ENCODE measurements around the gene TBC1D8B.

Gene TBC1D8B

GRCh38 chrX:106897259-106897658 lies 94.8 kb downstream of the TBC1D8B start:
- no peak overlapping the region for H4K8ac ChIP-seq (ENCODE audit: low read depth, low read length)
- peaks cover 0 to 3% of the 10 kb centered on the region in 2 experiments for H3K4me1 ChIP-seq (ENCODE audit: control insufficient read depth in 1 of 2, insufficient read depth in 2 of 2, low read length in 2 of 2)
- H3K14ac ChIP-seq (ENCODE audit: low read length): no peak overlapping the region
- no peak overlapping the region for H2BK12ac ChIP-seq (ENCODE audit: low read length)
- H2AK5ac ChIP-seq (ENCODE audit: low read length): no peak overlapping the region
- H3K18ac ChIP-seq (ENCODE audit: low read length): no peak overlapping the region
- no peaks in the 10 kb centered on the region for H3K79me1 ChIP-seq (ENCODE audit: low read length)
- no peak overlapping the region for H3K9ac ChIP-seq (ENCODE audit: low read length)
- no peak overlapping the region for H3K27ac ChIP-seq (ENCODE audit: low read depth, low read length)
- no peak overlapping the region for H2BK120ac ChIP-seq (ENCODE audit: insufficient read depth, low read length, poor library complexity)
- H3K4ac ChIP-seq (ENCODE audit: low read depth, low read length): no peak overlapping the region
- no peaks in the 10 kb centered on the region for H3K79me2 ChIP-seq (ENCODE audit: control insufficient read depth, insufficient read depth, low read length, poor library complexity)
- no peak overlapping the region for H2AFZ ChIP-seq (ENCODE audit: insufficient read depth, low read length, poor library complexity)
- no peak overlapping the region for H2BK5ac ChIP-seq (ENCODE audit: low read depth, low read length, poor library complexity)
- no peak overlapping the region for H3K4me3 ChIP-seq (ENCODE audit: low read depth, low read length)
- no peak overlapping the region for H4K91ac ChIP-seq (ENCODE audit: low read depth, low read length)
- peak in 1 of 2 donors; percentile 26 for DNase-seq
- no CpG with 5 or more reads among the region's 6 CpGs for WGBS (ENCODE audit: extremely low coverage, insufficient coverage, insufficient read length)
- no peak overlapping the region for H3K23ac ChIP-seq (ENCODE audit: low read length)
- H4K12ac ChIP-seq (ENCODE audit: low read depth, low read length): no peak overlapping the region
- H3K27me3 ChIP-seq (ENCODE audit: insufficient read depth, low read length): no peaks in the 10 kb centered on the region
- no peaks in the 10 kb centered on the region for H3K9me3 ChIP-seq (ENCODE audit: insufficient read depth, low read depth, low read length)
- H3K36me3 ChIP-seq (ENCODE audit: control insufficient read depth in 1 of 2, insufficient read depth in 2 of 2, low read length in 2 of 2): no peaks in the 10 kb centered on the region
- H3K4me2 ChIP-seq (ENCODE audit: low read length): no peak overlapping the region

- no peak overlapping the region for H4K8ac ChIP-seq (ENCODE audit: low read depth, low read length)
- no peak overlapping the region for H2AK5ac ChIP-seq (ENCODE audit: low read length)
- H3K4ac ChIP-seq (ENCODE audit: low read depth, low read length): no peak overlapping the region
- no peaks in the 10 kb centered on the region for H3K79me1 ChIP-seq (ENCODE audit: low read length)
- H3K9me3 ChIP-seq (ENCODE audit: insufficient read depth, low read depth, low read length): no peaks in the 10 kb centered on the region
- no peak overlapping the region for H4K91ac ChIP-seq (ENCODE audit: low read depth, low read length)
- H4K12ac ChIP-seq (ENCODE audit: low read depth, low read length): no peak overlapping the region
- no peaks in the 10 kb centered on the region for H3K36me3 ChIP-seq (ENCODE audit: control insufficient read depth in 1 of 2, insufficient read depth in 2 of 2, low read length in 2 of 2)
- H2BK5ac ChIP-seq (ENCODE audit: low read depth, low read length, poor library complexity): no peak overlapping the region
- H2BK120ac ChIP-seq (ENCODE audit: insufficient read depth, low read length, poor library complexity): no peak overlapping the region
- peaks cover 0 to 3% of the 10 kb centered on the region in 2 experiments for H3K4me1 ChIP-seq (ENCODE audit: control insufficient read depth in 1 of 2, insufficient read depth in 2 of 2, low read length in 2 of 2)
- no peak overlapping the region for H3K4me3 ChIP-seq (ENCODE audit: low read depth, low read length)
- H3K79me2 ChIP-seq (ENCODE audit: control insufficient read depth, insufficient read depth, low read length, poor library complexity): no peaks in the 10 kb centered on the region
- WGBS (ENCODE audit: extremely low coverage, insufficient coverage, insufficient read length): no CpG with 5 or more reads among the region's 1 CpG
- no peak overlapping the region for H2BK12ac ChIP-seq (ENCODE audit: low read length)
- no peaks in the 10 kb centered on the region for H3K27me3 ChIP-seq (ENCODE audit: insufficient read depth, low read length)
- peak; percentile 50 to 84 for DNase-seq
- H3K18ac ChIP-seq (ENCODE audit: low read length): no peak overlapping the region
- H2AFZ ChIP-seq (ENCODE audit: insufficient read depth, low read length, poor library complexity): no peak overlapping the region
- H3K23ac ChIP-seq (ENCODE audit: low read length): no peak overlapping the region
- H3K27ac ChIP-seq (ENCODE audit: low read depth, low read length): no peak overlapping the region
- H3K9ac ChIP-seq (ENCODE audit: low read length): no peak overlapping the region
- H3K14ac ChIP-seq (ENCODE audit: low read length): no peak overlapping the region
- no peak overlapping the region for H3K4me2 ChIP-seq (ENCODE audit: low read length)
Observed at GRCh38 chrX:106898462-106898861, 96.0 kb downstream of the TBC1D8B start.

GRCh38 chrX:106899276-106899675 lies 96.8 kb downstream of the TBC1D8B start:
- Histone ChIP-seq H3K4ac (ENCODE audit: low read depth, low read length) (no peak overlapping the region), H3K27me3 (ENCODE audit: insufficient read depth, low read length) (no peaks in the 10 kb centered on the region), H3K4me3 (ENCODE audit: low read depth, low read length) (no peak overlapping the region), H4K8ac (ENCODE audit: low read depth, low read length) (no peak overlapping the region), H3K9me3 (ENCODE audit: insufficient read depth, low read depth, low read length) (no peaks in the 10 kb centered on the region), H3K14ac (ENCODE audit: low read length) (no peak overlapping the region), H2AK5ac (ENCODE audit: low read length) (no peak overlapping the region), H3K79me2 (ENCODE audit: control insufficient read depth, insufficient read depth, low read length, poor library complexity) (no peaks in the 10 kb centered on the region), H2BK5ac (ENCODE audit: low read depth, low read length, poor library complexity) (no peak overlapping the region), H3K23ac (ENCODE audit: low read length) (no peak overlapping the region), H3K9ac (ENCODE audit: low read length) (no peak overlapping the region), H4K91ac (ENCODE audit: low read depth, low read length) (no peak overlapping the region), H4K12ac (ENCODE audit: low read depth, low read length) (no peak overlapping the region), H2BK12ac (ENCODE audit: low read length) (no peak overlapping the region), H3K4me1 (ENCODE audit: control insufficient read depth in 1 of 2, insufficient read depth in 2 of 2, low read length in 2 of 2) (peaks cover 0 to 3% of the 10 kb centered on the region in 2 experiments), H3K36me3 (ENCODE audit: control insufficient read depth in 1 of 2, insufficient read depth in 2 of 2, low read length in 2 of 2) (no peaks in the 10 kb centered on the region), H3K4me2 (ENCODE audit: low read length) (no peak overlapping the region), H2AFZ (ENCODE audit: insufficient read depth, low read length, poor library complexity) (no peak overlapping the region), H2BK120ac (ENCODE audit: insufficient read depth, low read length, poor library complexity) (no peak overlapping the region), H3K27ac (ENCODE audit: low read depth, low read length) (no peak overlapping the region), H3K79me1 (ENCODE audit: low read length) (no peaks in the 10 kb centered on the region), H3K18ac (ENCODE audit: low read length) (no peak overlapping the region)
- no peak for DNase-seq
- WGBS (ENCODE audit: extremely low coverage, insufficient coverage, insufficient read length): no CpG with 5 or more reads among the region's 2 CpGs

- H4K91ac ChIP-seq (ENCODE audit: low read depth, low read length): no peak overlapping the region
- no peaks in the 10 kb centered on the region for H3K9me3 ChIP-seq (ENCODE audit: insufficient read depth, low read depth, low read length)
- H4K8ac ChIP-seq (ENCODE audit: low read depth, low read length): no peak overlapping the region
- no peak overlapping the region for H2AK5ac ChIP-seq (ENCODE audit: low read length)
- no peak overlapping the region for H3K4me2 ChIP-seq (ENCODE audit: low read length)
- no peak overlapping the region for H2BK12ac ChIP-seq (ENCODE audit: low read length)
- H2BK120ac ChIP-seq (ENCODE audit: insufficient read depth, low read length, poor library complexity): no peak overlapping the region
- peaks cover 0 to 3% of the 10 kb centered on the region in 2 experiments for H3K4me1 ChIP-seq (ENCODE audit: control insufficient read depth in 1 of 2, insufficient read depth in 2 of 2, low read length in 2 of 2)
- H3K79me2 ChIP-seq (ENCODE audit: control insufficient read depth, insufficient read depth, low read length, poor library complexity): no peaks in the 10 kb centered on the region
- no peak overlapping the region for H2BK5ac ChIP-seq (ENCODE audit: low read depth, low read length, poor library complexity)
- no peaks in the 10 kb centered on the region for H3K36me3 ChIP-seq (ENCODE audit: control insufficient read depth in 1 of 2, insufficient read depth in 2 of 2, low read length in 2 of 2)
- H3K27me3 ChIP-seq (ENCODE audit: insufficient read depth, low read length): no peaks in the 10 kb centered on the region
- no peak for DNase-seq
- no peak overlapping the region for H2AFZ ChIP-seq (ENCODE audit: insufficient read depth, low read length, poor library complexity)
- H4K12ac ChIP-seq (ENCODE audit: low read depth, low read length): no peak overlapping the region
- H3K4ac ChIP-seq (ENCODE audit: low read depth, low read length): no peak overlapping the region
- H3K9ac ChIP-seq (ENCODE audit: low read length): no peak overlapping the region
- no peak overlapping the region for H3K23ac ChIP-seq (ENCODE audit: low read length)
- H3K14ac ChIP-seq (ENCODE audit: low read length): no peak overlapping the region
- H3K18ac ChIP-seq (ENCODE audit: low read length): no peak overlapping the region
- WGBS (ENCODE audit: extremely low coverage, insufficient coverage, insufficient read length): no CpG with 5 or more reads among the region's 1 CpG
- no peak overlapping the region for H3K4me3 ChIP-seq (ENCODE audit: low read depth, low read length)
- no peaks in the 10 kb centered on the region for H3K79me1 ChIP-seq (ENCODE audit: low read length)
- no peak overlapping the region for H3K27ac ChIP-seq (ENCODE audit: low read depth, low read length)
Observed at GRCh38 chrX:106899841-106900240, 97.4 kb downstream of the TBC1D8B start.

All from trophoblast cell (in vitro differentiated cells and primary cell).